Retina (tissue), 1 donor: Measurements from ENCODE around the gene SLC6A4.
"Not testable (repeated sequence)": the region's sequence is repeated elsewhere in the genome, so short reads cannot be mapped to it uniquely, and the experiment has no call there.

Source experiments
- DNase-seq: peaks from one replicate; pipeline ENCODE4 v3.0.0-alpha.2; 2016

SLC6A4 gene

DNA sequence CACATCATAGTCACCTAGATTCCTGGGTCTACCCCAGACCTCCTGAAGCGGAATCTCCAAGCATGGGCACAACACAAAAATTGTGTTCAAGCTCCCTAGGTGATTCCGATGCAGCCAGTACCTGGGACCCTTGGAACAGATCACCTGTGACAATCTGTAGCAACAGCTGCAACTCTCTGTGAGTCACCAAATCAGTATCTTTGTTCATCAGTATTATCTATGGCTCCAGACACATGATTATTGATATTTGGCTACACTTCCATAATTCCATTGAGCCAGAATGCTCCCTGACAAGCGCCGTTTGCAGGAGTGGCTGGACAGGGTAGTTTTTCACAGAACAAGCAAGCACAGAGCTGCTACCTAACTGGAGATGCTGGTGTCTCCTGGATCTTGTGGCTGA is 16.2 kb downstream of the SLC6A4 start:
- DNase-seq, result no peak

GRCh38 chr17:30218799-30219198 is 16.7 kb downstream of the SLC6A4 start:
- no peak for DNase-seq

DNA sequence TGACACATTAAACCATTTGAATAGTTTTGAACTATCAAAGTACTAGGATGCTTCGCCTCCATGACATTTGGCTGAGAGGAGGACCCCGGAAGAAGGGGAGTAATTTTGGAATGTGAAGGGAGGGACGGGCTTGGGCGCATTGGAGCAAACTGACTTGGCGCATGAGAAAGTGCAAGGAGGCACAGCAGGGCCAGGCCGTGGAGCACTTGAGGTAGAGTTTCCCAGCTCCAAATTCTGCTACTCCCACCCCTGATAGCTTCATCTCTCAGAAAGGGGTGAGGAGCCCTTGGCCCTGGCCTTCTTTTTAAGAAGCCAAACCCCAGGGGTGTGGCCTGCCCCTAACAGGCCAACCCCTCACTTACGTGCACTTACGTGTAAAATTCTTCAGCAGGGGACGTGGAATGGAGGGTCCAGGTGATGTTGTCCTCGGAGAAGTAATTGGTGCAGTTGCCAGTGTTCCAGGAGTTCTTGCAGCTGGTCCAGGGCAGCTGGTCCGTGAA is 17.7 kb downstream of the SLC6A4 start:
- no peak for DNase-seq

- DNase-seq, result no peak
These were observed 18.4 kb downstream of the SLC6A4 start for GRCh38 chr17:30217054-30217453.

GRCh38 chr17:30212750-30213149 is 22.7 kb downstream of the SLC6A4 start:
- DNase-seq, result no peak

DNA sequence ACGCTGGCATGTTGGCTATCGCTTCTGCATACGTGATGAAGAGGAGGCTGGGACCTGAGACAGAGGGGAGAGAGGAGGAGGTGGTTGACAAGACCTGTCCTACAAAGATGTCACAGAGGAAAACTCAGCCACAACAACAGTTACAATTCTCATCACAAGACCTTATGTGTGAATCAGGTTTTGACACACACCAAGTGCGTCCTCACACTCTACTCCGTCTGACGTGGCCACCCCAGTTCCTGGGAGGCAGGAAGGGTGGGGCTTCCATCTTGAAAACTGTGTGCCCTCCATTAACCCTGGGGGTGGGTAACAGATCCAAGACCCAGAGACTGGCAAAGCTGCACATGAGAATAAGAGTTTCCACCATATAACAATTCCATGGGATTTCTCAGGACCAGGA is 24.1 kb downstream of the SLC6A4 start:
- no peak for DNase-seq

DNA sequence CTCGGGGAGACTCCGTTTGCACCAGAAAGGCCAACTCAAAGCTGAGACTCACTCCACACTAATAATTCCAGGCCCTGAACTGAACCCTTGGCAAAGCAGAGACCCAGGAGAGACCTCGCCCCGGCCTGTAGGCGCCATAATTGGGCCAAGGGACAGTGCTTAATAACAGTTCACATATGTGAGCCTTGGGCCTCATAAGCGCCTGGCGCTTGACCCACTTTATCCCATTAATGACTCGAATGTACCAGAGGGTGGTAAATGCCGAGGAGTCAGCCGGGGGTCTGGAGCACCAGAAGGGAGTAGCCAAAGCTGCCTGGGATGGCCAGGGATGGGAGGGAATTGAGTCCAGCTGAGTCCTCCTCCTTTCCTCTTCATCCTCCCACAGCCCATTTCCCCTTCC is 24.6 kb downstream of the SLC6A4 start:
- DNase-seq, result no peak

GRCh38 chr17:30210366-30210765 is 25.1 kb downstream of the SLC6A4 start:
- DNase-seq, result no peak

DNA sequence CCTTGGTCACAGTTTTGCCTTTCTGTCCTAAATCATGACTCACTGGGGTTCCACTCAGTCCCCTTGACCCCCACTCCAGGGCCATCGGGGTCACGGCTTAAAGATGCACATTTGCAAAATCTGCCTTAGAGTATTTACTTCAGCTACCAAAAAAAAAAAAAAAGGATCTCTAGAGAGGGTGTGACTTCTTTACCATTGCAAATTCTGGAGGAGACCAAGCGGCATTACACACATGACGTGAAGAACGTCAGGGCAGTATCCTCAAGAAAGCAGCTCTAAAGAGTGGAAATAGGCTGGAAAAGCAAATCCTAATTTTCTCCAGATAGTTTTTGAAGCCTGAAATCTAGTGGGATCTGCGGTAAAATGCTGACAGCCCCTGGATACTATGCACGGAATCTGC is 25.6 kb downstream of the SLC6A4 start:
- no peak for DNase-seq

DNA sequence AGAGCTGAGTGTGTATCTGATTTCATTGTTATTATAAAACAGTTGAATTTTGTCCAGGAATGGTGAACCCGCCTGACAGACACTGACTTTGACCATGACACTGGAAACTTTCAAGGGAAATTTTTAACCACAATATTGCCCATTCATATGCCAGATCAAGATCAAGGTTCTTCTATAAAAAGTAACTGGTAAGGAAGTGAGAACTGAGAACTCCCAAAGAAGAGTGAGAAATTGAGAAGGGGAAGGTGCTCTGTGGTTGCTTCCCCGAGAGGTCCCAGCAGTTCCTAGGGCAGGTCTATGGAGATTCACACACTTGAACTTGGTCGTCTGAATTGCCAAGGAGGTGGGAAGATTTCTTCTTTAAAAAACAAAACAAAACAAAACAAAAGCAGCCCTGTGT is 27.3 kb downstream of the SLC6A4 start:
- no peak for DNase-seq

- no peak for DNase-seq
These were observed 27.8 kb downstream of the SLC6A4 start for GRCh38 chr17:30207655-30208054.

- DNase-seq, result no peak
These were observed 32.0 kb downstream of the SLC6A4 start for GRCh38 chr17:30203471-30203981.

DNA sequence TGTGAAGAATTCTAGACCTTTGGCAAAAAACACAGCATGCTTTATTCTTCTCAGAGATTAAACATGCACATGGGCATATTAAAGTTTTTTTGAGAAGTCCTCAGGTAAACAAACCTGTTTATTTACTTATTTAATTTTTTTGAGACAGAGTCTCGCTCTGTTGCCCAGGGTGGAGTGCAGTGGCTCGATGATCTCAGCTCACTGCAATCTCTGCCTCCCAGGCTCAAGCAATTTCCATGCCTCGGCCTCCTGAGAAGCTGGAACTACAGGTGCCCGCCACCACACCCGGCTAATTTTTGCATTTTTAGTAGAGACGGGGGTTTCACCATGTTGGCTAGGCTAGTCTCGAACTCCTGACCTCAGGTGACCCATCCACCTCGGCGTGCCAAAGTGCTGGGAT is 34.8 kb downstream of the SLC6A4 start:
- DNase-seq, result not testable (repeated sequence)

DNA sequence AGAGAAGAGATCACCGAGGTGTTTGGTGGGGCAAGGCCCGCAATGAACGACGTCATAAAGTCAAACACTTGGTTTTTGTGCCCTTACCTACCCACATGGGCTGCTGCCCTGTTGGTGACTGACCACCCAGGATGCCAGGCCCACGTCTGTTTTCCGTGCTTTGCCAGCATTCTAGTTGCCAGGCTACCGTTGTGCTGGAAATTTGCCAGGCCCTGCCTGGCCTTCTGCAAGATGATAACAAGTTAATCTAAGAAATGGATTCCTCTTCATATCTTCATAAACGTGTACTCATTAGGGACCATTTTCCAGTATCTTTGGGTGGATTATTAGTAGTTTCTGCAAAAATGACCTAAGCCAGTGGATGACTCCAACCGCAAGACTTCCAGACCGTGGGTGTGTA is 35.4 kb downstream of the SLC6A4 start:
- DNase-seq, result no peak

DNA sequence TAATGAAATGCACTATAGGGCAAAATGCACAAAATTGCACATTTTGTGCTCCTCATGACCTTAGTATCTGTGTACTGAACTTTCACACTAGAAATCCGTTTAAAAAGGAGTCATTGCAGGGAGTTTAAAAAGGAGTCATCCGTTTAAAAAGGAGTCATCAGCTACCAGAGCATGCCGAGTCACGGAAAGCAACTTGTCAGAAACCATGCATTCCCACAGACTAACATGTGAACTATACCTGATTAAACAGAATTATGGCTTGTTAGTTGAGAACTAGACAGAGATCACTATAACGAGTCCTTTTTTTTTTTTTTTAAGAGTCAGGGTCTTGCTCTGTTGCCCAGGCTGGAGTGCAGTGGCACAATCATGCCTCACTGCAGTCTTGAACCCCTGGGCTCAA is 35.9 kb downstream of the SLC6A4 start:
- DNase-seq, result no peak

- no peak for DNase-seq
These were observed 38.1 kb downstream of the SLC6A4 start for GRCh38 chr17:30197416-30197815.

DNA sequence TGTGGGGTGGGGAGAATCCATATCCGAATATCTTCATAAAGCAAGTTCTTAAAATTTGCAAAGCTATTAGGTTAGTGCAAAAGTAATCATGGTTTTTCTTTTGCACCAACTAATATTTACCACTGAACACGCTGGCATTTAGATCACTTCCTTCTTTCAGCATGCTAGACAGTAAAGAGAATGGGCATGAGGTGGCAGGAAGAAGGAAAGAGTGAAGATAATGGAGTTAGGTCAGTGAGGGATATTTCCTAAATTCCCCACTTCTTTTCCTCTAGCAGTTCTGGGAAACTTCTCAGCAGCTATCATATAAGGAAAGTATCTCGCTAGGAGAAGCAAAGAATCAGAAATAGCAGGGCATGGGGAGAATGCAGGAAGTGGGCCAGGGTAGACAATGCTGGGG is 39.0 kb downstream of the SLC6A4 start:
- DNase-seq, result no peak

- no peak for DNase-seq
These were observed 44.4 kb downstream of the SLC6A4 start for GRCh38 chr17:30191072-30191471.

DNA sequence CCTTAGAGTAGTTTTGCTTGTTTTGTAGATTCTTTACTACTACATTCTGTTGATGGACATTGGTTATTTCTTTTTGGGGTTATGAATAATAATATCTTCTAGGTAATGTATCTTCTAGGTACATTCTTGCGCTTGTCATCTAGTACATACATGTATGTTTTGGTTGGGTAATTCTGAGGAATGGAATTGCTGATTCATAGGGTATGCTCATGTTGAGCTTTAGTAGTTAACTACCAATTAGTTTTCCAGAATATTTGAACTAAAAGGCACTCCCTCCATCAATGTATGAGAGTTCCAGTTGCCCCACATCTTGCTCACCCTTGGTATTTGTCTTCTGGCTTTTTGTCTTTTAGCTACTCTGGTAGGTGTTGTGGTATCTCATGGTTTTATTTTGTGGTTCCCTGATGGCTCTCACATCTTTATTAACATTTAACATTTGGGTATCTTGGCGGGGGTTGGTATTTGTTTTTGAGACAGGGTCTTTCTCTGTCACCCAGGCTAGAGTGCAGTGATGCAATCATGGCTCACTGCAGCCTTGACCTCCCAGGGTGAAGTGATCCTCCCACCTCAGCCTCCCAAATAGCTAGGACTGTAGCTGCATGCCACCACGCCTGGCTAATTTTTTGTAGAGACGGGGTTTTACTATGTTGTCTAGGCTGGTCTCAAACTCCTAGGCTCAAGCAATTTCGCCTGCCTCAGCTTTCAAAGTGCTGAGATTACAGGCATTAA is 47.1 kb downstream of the SLC6A4 start:
- no peak for DNase-seq

DNA sequence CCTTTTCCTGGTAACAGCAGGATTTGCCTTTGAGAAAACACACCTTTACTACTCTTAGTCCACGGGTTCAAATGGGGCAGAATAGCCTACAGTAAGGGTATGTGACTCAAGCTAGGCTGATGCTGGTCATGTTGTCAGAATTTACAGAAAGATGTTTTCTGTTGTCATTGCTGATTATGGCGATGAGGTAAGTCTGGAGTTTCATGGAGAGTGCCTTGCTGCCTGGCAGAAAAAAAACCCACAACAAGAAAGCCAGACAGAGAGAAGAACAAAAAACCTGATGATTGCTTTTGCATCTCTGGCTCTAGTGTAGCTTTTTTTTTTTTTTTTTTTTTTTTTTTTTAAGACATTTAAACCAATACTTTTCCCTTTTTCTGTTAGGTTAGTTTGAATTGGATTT is 47.9 kb downstream of the SLC6A4 start:
- no peak for DNase-seq

GRCh38 chr17:30186761-30187160 is 48.7 kb downstream of the SLC6A4 start:
- no peak for DNase-seq

DNA sequence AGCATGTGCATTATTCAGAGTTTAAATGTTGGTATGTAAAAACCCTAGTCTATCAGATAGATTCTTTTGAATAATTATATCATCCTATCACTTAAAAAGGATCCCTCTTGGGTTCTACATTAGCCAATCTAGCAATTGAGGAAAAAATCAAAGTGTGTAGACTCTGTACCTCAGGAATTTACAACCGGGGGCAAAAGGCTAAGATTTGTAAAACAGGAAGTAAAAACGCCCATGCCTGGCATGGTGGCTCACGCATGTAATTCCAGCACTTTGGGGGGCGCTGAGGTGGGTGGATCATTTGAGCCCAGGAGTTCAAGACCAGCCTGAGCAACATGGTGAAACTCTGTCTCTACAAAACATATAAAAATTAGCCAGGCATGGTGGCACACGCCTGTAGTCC is 58.6 kb downstream of the SLC6A4 start:
- DNase-seq, result no peak

DNA sequence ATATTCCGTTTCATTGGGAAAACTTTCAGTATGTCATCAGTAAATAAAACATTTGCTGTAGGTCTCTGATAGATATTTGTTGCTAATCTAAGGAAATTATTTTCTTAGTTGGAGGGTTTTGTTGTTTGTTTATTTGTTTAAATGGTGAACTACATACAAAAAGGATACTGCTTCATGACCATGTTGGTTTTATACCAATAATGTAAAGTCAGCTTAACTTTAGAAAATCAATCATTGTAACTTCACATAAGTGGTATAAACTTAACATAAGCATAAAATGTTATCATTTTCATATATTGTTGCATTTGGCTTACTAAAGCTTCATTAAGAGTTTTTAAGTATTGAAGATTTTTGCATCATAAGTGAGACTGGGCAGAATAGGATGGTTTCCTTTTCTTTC is 60.9 kb downstream of the SLC6A4 start:
- DNase-seq, result no peak

- no peak for DNase-seq
These were observed 61.8 kb downstream of the SLC6A4 start for GRCh38 chr17:30173649-30174048.

DNA sequence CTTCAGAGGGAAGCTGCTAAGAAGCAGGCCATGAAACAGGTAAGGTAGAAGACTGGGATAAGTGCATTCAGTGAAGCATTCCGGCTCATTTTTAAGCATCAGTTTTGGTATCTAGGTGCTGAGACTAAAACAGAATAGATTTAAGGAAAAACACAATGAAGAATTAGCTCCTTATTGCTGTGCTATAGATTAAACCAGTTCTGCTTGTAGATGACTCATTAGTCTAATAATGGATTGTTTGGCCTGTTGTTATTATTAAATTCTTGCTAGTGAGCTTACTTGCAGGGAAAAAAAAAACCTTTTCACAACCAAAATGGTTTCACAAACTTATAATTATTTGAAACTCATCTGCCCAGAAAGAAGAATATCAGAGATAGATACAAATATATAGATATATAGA is 62.9 kb downstream of the SLC6A4 start:
- DNase-seq, result no peak
